GM19023 (cell line): ENCODE data around the gene MAOA.

Experiments used
- ATAC-seq: cut with Tn5 transposase; IDR thresholded peaks from one replicate; pipeline ENCODE4 v1.9.1; 2021; ENCODE audit warnings: mild to moderate bottlenecking, moderate library complexity; ENCODE audit not compliant: unreplicated experiment

Gene MAOA

GRCh38 chrX:43745938-43746721 is 90.0 kb downstream of the MAOA start:
- no peak for ATAC-seq

GRCh38 chrX:43747476-43747875 is 91.4 kb downstream of the MAOA start:
- no peak for ATAC-seq

GRCh38 chrX:43750248-43750676 is 94.2 kb downstream of the MAOA start:
- ATAC-seq = peak; percentile 85

- no peak for ATAC-seq
Observed at GRCh38 chrX:43753637-43754036, 97.5 kb downstream of the MAOA start.

- ATAC-seq = no peak
Observed at GRCh38 chrX:43756076-43756475, 100.0 kb downstream of the MAOA start.

GRCh38 chrX:43758044-43758443 is 101.9 kb downstream of the MAOA start:
- ATAC-seq = no peak

GRCh38 chrX:43785930-43786591 is 130.0 kb downstream of the MAOA start:
- no peak for ATAC-seq
